Stomach (tissue), 19 donors: ENCODE results near the gene TTC3. TPM values are rescaled to one million over a fixed set of nuclear protein-coding genes. Genes with fewer than 3 reads are reported as not detected.
A peak's percentile ranks its signal among the peaks of the same experiment; 100 is the strongest.

Experiments used
- DNase-seq, 2 donors: peaks; one replicate each; pipeline versions ENCODE4 v3.0.0 to v3.0.0-alpha.2; 2013 to 2019
- H3K27ac ChIP-seq, 5 donors: fragments of 200-600 bp in 4 of 5; sonication (generic) in 4 of 5; one replicate each; pipeline ENCODE4 v1.5.1; 2013 to 2019; ENCODE audit warnings: mild to moderate bottlenecking in 1 of 5, moderate library complexity in 1 of 5
- H3K27me3 ChIP-seq, 3 donors: fragments of 200-600 bp; sonication (generic); one replicate each; pipeline ENCODE4 v1.5.1; 2017 to 2019; ENCODE audit warnings: mixed run types in 1 of 3
- H3K36me3 ChIP-seq, 4 donors: fragments of 200-600 bp; sonication (generic); 1 replicate in 3 of 4; 2 replicates in 1 of 4; pipeline ENCODE4 v1.5.1; 2016 to 2019
- H3K4me1 ChIP-seq, 4 donors: fragments of 200-600 bp; sonication (generic); one replicate each; pipeline ENCODE4 v1.5.1; 2016 to 2019
- H3K4me3 ChIP-seq, 4 donors: fragments of 200-600 bp; sonication (generic) in 3 of 4; one replicate each; pipeline ENCODE4 v1.5.1; 2016 to 2019; ENCODE audit warnings: mild to moderate bottlenecking in 1 of 4
- H3K9me3 ChIP-seq, 4 donors: fragments of 200-600 bp; sonication (generic); one replicate each; pipeline ENCODE4 v1.5.1; 2016 to 2019
- EP300 ChIP-seq: sonication (generic); formaldehyde crosslinking; IDR thresholded peaks from one replicate; pipeline ENCODE4 v1.6.1; 2017; ENCODE audit warnings: antibody characterized with exemption
- POLR2A ChIP-seq, 4 donors: fragments of 450-650 bp; IDR thresholded peaks; one replicate each; pipeline ENCODE4 v1.6.1; 2016; ENCODE audit warnings: antibody characterized with exemption in 4 of 4, control low read depth in 2 of 4, mild to moderate bottlenecking in 1 of 4, moderate library complexity in 1 of 4
- POLR2AphosphoS5 ChIP-seq, 3 donors: sonication (generic); formaldehyde crosslinking; IDR thresholded peaks; one replicate each; pipeline ENCODE4 v1.6.1; 2016; ENCODE audit warnings: antibody characterized with exemption in 3 of 3
- WGBS, 5 donors: extraction: QIAGEN DNeasy Blood & Tissue Kit in 3 of 5; methylation state at CpG; one replicate each; pipeline versions ENCODE4 v1.1.5 to v1.1.7; 2013 to 2018; 5-methylcytosine and 5-hydroxymethylcytosine counted together
- intact Hi-C: fragments of 100-400 bp; cut with DNase I; formaldehyde crosslinking; loops from one replicate; pipeline ENCODE4 v1.15.1; 2023; ENCODE audit warnings: low total_unique reads
- long read RNA-seq, 10 donors: transcript quantifications; one replicate each; lab custom pipeline, GENCODE V29; 2026
- polyA plus RNA-seq, 3 donors: library from polyadenylated mRNA; stranded (reverse); fragments of 200-250 nt; gene quantifications; one replicate each; pipeline ENCODE4 v1.2.3, GENCODE V29; 2013
- total RNA-seq, 5 donors: library from RNA; depleted of rRNA; stranded (reverse); fragments of >200 nt; gene quantifications; one replicate each; pipeline versions ENCODE4 v1.1.0 to v1.2.3, GENCODE V29; 2014 to 2016
- TF ChIP-seq, protein P1 (sequence below), 7 experiments: fragments of 450-650 bp in 4 of 7; fragments of 200-600 bp in 3 of 7; sonication (generic) in 3 of 7; IDR thresholded peaks; one replicate each; pipeline ENCODE4 v1.5.1; 2016 to 2019; ENCODE audit warnings: antibody characterized with exemption in 7 of 7, control low read depth in 2 of 7, mild to moderate bottlenecking in 1 of 7
- donor health status: healthy with polysubstance abuse.
- donor health status: Bipolar disorder and iron deficiency.
- donor health status: healthy.

TTC3 gene, protein sequence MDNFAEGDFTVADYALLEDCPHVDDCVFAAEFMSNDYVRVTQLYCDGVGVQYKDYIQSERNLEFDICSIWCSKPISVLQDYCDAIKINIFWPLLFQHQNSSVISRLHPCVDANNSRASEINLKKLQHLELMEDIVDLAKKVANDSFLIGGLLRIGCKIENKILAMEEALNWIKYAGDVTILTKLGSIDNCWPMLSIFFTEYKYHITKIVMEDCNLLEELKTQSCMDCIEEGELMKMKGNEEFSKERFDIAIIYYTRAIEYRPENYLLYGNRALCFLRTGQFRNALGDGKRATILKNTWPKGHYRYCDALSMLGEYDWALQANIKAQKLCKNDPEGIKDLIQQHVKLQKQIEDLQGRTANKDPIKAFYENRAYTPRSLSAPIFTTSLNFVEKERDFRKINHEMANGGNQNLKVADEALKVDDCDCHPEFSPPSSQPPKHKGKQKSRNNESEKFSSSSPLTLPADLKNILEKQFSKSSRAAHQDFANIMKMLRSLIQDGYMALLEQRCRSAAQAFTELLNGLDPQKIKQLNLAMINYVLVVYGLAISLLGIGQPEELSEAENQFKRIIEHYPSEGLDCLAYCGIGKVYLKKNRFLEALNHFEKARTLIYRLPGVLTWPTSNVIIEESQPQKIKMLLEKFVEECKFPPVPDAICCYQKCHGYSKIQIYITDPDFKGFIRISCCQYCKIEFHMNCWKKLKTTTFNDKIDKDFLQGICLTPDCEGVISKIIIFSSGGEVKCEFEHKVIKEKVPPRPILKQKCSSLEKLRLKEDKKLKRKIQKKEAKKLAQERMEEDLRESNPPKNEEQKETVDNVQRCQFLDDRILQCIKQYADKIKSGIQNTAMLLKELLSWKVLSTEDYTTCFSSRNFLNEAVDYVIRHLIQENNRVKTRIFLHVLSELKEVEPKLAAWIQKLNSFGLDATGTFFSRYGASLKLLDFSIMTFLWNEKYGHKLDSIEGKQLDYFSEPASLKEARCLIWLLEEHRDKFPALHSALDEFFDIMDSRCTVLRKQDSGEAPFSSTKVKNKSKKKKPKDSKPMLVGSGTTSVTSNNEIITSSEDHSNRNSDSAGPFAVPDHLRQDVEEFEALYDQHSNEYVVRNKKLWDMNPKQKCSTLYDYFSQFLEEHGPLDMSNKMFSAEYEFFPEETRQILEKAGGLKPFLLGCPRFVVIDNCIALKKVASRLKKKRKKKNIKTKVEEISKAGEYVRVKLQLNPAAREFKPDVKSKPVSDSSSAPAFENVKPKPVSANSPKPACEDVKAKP (N-terminal part only)
- total RNA-seq: 100 to 1,000 TPM; 129 to 538 (median 165) TPM
- polyA plus RNA-seq: 10 to 100 TPM; 17.5 to 32.4 (median 32.3) TPM
- long read RNA-seq, donor 1, partial matches to known transcripts: 19 of 20 reads
- long read RNA-seq, donor 1, other reads (novel, unspliced or antisense): 0 of 20 reads
- long read RNA-seq, donor 2, partial matches to known transcripts: 42 of 46 reads
- long read RNA-seq, donor 2, other reads (novel, unspliced or antisense): 0 of 46 reads
- long read RNA-seq, donor 3, partial matches to known transcripts: 0 of 1 reads
- long read RNA-seq, donor 3, other reads (novel, unspliced or antisense): 0 of 1 reads
- long read RNA-seq, donor 4: 0 reads
- long read RNA-seq, donor 5, partial matches to known transcripts: 41 of 43 reads
- long read RNA-seq, donor 5, other reads (novel, unspliced or antisense): 0 of 43 reads
- long read RNA-seq, donor 6, partial matches to known transcripts: 184 of 192 reads
- long read RNA-seq, donor 6, other reads (novel, unspliced or antisense): 0 of 192 reads
- long read RNA-seq, donor 7, partial matches to known transcripts: 63 of 67 reads
- long read RNA-seq, donor 7, other reads (novel, unspliced or antisense): 0 of 67 reads
- long read RNA-seq, donor 8, partial matches to known transcripts: 39 of 42 reads
- long read RNA-seq, donor 8, other reads (novel, unspliced or antisense): 0 of 42 reads
- long read RNA-seq, donor 9, partial matches to known transcripts: 47 of 50 reads
- long read RNA-seq, donor 9, other reads (novel, unspliced or antisense): 0 of 50 reads
- long read RNA-seq, donor 10, partial matches to known transcripts: 10 of 11 reads
- long read RNA-seq, donor 10, other reads (novel, unspliced or antisense): 0 of 11 reads

DNA sequence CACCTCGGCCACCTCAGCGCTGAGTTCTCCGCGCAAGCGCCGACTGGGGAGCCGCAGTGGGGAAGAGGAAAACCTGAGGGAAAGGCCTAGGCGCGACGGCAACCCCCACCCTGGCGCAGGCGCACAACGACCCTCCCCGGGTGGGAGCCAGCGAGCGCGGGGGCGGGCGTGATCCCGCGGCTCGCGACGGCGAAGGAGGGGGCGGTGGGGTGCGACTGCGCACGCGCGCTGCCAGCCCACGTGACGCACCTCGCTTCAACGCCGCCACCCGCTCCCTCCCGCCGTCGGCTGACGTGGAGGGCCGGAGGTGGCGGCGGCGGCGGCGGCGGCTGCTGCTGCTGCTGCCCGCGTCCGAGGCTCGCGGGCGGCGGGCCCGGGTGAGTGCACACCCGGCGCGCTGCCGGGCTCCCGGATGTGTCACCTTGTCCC lies at the start of gene TTC3, which contains the start of gene PIGP:
Gene TTC3, plus strand, starts transcription at position 267 of the 429 bp plus-strand sequence. CDS start 14,004 bp downstream, outside the sequence.
Gene PIGP, minus strand, starts transcription at position 84 of the 429 bp plus-strand sequence. CDS start 556 bp downstream, outside the sequence.
- TF ChIP-seq POLR2AphosphoS5 (IDR thresholded peaks at IDR 0.05): peak; percentile 71 to 88 (median 72)
- TF ChIP-seq, protein P1, sequence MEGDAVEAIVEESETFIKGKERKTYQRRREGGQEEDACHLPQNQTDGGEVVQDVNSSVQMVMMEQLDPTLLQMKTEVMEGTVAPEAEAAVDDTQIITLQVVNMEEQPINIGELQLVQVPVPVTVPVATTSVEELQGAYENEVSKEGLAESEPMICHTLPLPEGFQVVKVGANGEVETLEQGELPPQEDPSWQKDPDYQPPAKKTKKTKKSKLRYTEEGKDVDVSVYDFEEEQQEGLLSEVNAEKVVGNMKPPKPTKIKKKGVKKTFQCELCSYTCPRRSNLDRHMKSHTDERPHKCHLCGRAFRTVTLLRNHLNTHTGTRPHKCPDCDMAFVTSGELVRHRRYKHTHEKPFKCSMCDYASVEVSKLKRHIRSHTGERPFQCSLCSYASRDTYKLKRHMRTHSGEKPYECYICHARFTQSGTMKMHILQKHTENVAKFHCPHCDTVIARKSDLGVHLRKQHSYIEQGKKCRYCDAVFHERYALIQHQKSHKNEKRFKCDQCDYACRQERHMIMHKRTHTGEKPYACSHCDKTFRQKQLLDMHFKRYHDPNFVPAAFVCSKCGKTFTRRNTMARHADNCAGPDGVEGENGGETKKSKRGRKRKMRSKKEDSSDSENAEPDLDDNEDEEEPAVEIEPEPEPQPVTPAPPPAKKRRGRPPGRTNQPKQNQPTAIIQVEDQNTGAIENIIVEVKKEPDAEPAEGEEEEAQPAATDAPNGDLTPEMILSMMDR (IDR thresholded peaks at IDR 0.05): no peak
- H3K4me3 ChIP-seq: peak within 1 kb of the TSS; percentile 76 to 94 (median 87)
- 0% methylated on average over 26 to 60 of the region's 61 CpGs; no CpG with 5 or more reads in 1 of the 5 donors for WGBS, 5 donors
- H3K36me3 ChIP-seq: peaks cover 0 to 15% (median 10%) of the 10 kb centered on the region in 4 donors
- no peaks in the 10 kb centered on the region for H3K27me3 ChIP-seq
- intact Hi-C loops: no loop called here
- H3K9me3 ChIP-seq: no peaks in the 10 kb centered on the region
- H3K4me1 ChIP-seq: peaks cover 9 to 43% (median 28%) of the 10 kb centered on the region in 4 donors
- peak within 1 kb of the TSS; percentile 96 to 99 (median 96) for H3K27ac ChIP-seq
- peak; percentile 95 to 99 for DNase-seq

DNA sequence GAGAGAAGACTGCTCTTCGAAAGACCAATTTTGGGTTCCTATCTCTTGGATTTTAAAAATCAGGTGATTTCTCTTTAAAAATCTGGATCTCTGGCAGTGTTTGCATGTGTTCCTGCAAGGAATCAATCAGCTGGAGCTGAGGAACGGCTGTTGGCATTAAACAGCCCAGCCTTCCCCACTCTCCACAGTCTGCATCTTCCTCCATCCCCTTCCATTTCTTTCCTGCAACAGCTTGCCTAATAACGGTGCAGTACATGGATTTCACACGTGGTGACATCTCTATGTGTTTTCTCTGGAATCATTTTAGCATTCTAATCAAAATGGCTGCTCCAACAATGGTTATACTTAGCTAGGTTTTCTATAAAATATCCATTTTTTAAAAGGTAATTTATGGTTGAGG lies 46.6 kb upstream of the TTC3 start:
- Histone ChIP-seq H3K27me3 (no peaks in the 10 kb centered on the region), H3K9me3 (no peaks in the 10 kb centered on the region), H3K27ac (no peak overlapping the region), H3K4me1 (no peaks in the 10 kb centered on the region), H3K36me3 (no peaks in the 10 kb centered on the region), H3K4me3 (no peak overlapping the region)
- TF ChIP-seq POLR2AphosphoS5 (IDR thresholded peaks at IDR 0.05): no peak
- TF ChIP-seq, protein P1 (IDR thresholded peaks at IDR 0.05): no peak
- no peak for TF ChIP-seq EP300
- TF ChIP-seq POLR2A (IDR thresholded peaks at IDR 0.05): no peak
- 41 to 48% (median 44%) methylated on average over 4 of the region's 4 CpGs for WGBS, 5 donors
- DNase-seq: no peak
- intact Hi-C loops: no loop called here

GRCh38 chr21:37028570-37028969 lies 44.5 kb upstream of the TTC3 start:
- intact Hi-C loops: no loop called here
- no peak overlapping the region for H3K27ac ChIP-seq
- TF ChIP-seq POLR2AphosphoS5 (IDR thresholded peaks at IDR 0.05) (no peak), POLR2A (IDR thresholded peaks at IDR 0.05) (no peak), EP300 (no peak)
- TF ChIP-seq, protein P1 (IDR thresholded peaks at IDR 0.05): no peak

More at GRCh38 chr21:37028570-37028969, 44.5 kb upstream of the TTC3 start:
- no peak overlapping the region for H3K4me3 ChIP-seq
- H3K36me3 ChIP-seq: no peaks in the 10 kb centered on the region
- no peaks in the 10 kb centered on the region for H3K9me3 ChIP-seq
- H3K27me3 ChIP-seq: no peaks in the 10 kb centered on the region
- DNase-seq: no peak
- no peaks in the 10 kb centered on the region for H3K4me1 ChIP-seq
- WGBS, 5 donors: 79 to 87% (median 85%) methylated on average over 4 of the region's 4 CpGs
